Aorta (tissue), 5 donors: ENCODE measurements around the gene PTPRH. TPM values are rescaled to one million over a fixed set of nuclear protein-coding genes. Genes with fewer than 3 reads are reported as not detected.

Experiments
- ATAC-seq: fragments of 200-7000 bp; cut with Tn5 transposase; one replicate; pipeline ENCODE4 v1.9.1; 2022; ENCODE audit warnings: moderate library complexity; ENCODE audit not compliant: low FRiP score
- DNase-seq, 2 donors: peaks; one replicate each; pipeline ENCODE4 v3.0.0-alpha.2; 2020
- H3K27ac ChIP-seq, 2 donors: one replicate each; pipeline ENCODE4 v1.5.1; 2013; ENCODE audit warnings: low read length in 2 of 2, mild to moderate bottlenecking in 2 of 2, moderate library complexity in 2 of 2, control low read depth in 1 of 2, inconsistent platforms in 1 of 2, low read depth in 1 of 2
- H3K27me3 ChIP-seq, 2 donors: one replicate each; pipeline ENCODE4 v1.6.1; 2013; ENCODE audit warnings: control low read depth in 1 of 2, low read length in 1 of 2, mild to moderate bottlenecking in 1 of 2, moderate library complexity in 1 of 2; ENCODE audit not compliant: insufficient read depth in 2 of 2, control insufficient read depth in 1 of 2
- H3K36me3 ChIP-seq, 2 donors: one replicate each; pipeline ENCODE4 v1.6.1; 2013; ENCODE audit warnings: control low read depth in 1 of 2, low read length in 1 of 2, mild to moderate bottlenecking in 1 of 2; ENCODE audit not compliant: insufficient read depth in 2 of 2, control insufficient read depth in 1 of 2
- H3K4me1 ChIP-seq, 2 donors: one replicate each; pipeline ENCODE4 v1.6.1; 2013; ENCODE audit warnings: low read length in 2 of 2, control low read depth in 1 of 2, mild to moderate bottlenecking in 1 of 2, moderate library complexity in 1 of 2; ENCODE audit not compliant: insufficient read depth in 2 of 2, control insufficient read depth in 1 of 2
- H3K4me3 ChIP-seq, 2 donors: one replicate each; pipeline ENCODE4 v1.5.1; 2013; ENCODE audit warnings: low read length in 2 of 2, control low read depth in 1 of 2, mild to moderate bottlenecking in 1 of 2
- H3K9me3 ChIP-seq: one replicate; pipeline ENCODE4 v1.6.1; 2013; ENCODE audit warnings: mild to moderate bottlenecking, low read length; ENCODE audit not compliant: control insufficient read depth
- WGBS, 2 donors: extraction: QIAGEN DNeasy Blood & Tissue Kit; methylation state at CpG; one replicate each; pipeline ENCODE4 v1.1.7; 2013; 5-methylcytosine and 5-hydroxymethylcytosine counted together
- intact Hi-C, 2 donors: fragments of 100-400 bp; cut with DNase I; formaldehyde crosslinking; loops; one replicate each; pipeline versions ENCODE4 v1.14.2 to v1.15.0; 2022
- microRNA-seq, 2 donors: library from miRNA; unstranded; fragments of <30 nt; microRNA quantifications; one replicate each; pipeline ENCODE4 v1.2.0, GENCODE V29; 2020
- polyA plus RNA-seq, 2 donors: library from polyadenylated mRNA; stranded (reverse); fragments of 200-250 nt; gene quantifications; one replicate each; pipeline ENCODE4 v1.2.3, GENCODE V29; 2013
- total RNA-seq, 2 donors: library from RNA; stranded (reverse); fragmentation: NEBNext Ultra II Directional; extraction: Animal tissue kit (Norgen Biotek cat#: 25700); gene quantifications; one replicate each; pipeline ENCODE4 v1.2.1, GENCODE V29; 2021
- donor health status: healthy with polysubstance abuse.
- donor health status: Bipolar disorder and iron deficiency.
- donor health status: DM: no; HTN: no; CAD: no.
- donor health status: DM: no; HTN: no; CAD: no.
- donor health status: DM: yes; HTN: yes; CAD: no.

The PTPRH gene
- total and polyA plus RNA-seq, 4 donors: 0.03 to 7.5 (median 1.1) TPM

DNA sequence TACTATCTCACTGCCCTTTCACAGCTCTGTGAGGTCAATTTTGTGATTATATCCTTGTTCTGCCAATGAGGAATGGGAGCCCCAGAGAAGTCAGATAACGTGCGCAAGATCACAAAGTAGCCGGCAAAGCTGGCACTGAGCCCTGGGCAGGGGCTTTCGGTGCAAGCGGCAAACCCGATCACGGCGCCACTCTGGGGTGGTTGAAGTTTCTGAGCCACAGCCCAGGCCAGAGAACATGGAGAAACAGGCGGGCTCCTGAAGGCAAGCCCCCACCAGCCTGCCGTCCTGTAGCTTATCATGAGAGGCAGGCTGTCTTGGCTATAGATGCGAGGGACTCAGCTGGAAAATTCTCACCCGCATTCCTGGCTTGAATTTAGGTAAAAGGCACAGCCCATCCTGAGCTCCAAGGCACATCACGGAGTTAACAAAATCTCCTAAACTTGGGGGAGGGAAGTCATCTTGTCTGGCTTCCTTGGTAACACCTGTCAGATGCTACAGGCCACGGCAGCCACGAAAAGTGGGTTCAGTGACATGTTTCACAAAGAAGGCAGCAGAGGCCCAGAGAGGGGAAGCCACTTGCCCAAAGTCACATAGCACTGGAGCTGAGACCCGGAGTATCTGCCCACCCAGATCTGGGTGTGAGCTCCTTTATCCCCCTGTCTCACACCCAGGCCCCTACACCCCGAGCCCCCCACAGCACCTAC lies 72.8 kb downstream of the PTPRH start:
- no peaks in the 10 kb centered on the region for H3K36me3 ChIP-seq
- no peaks in the 10 kb centered on the region for H3K27me3 ChIP-seq
- H3K9me3 ChIP-seq: no peaks in the 10 kb centered on the region
- no peak for DNase-seq
- WGBS, 2 donors: 69 to 76% methylated on average over 17 of the region's 17 CpGs
- H3K4me1 ChIP-seq: no peaks in the 10 kb centered on the region
- intact Hi-C loops: no loop called here
- no peak for ATAC-seq
- H3K27ac ChIP-seq: no peak overlapping the region
- H3K4me3 ChIP-seq: no peak overlapping the region

DNA sequence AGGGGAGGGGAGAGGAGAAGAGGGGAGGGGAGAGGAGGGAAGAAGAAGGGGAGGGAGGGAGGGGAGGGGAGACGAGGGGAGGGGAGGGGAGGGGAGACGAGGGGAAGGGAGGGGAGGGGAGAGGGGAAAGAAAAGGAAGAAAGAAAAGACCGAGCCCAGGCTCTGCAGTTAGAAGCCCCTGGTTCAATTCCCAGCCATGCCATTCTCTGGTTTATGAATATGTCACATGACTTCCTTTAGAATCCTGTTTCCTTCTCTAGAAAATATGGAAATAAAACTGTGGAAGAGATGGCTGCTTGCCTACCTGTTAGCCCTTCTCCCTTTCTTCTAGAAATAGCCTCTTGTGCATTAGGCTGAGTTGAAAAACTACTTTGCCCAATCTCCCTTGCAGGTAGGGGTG lies 74.6 kb downstream of the PTPRH start:
- Histone ChIP-seq H3K9me3 (no peaks in the 10 kb centered on the region), H3K27me3 (no peaks in the 10 kb centered on the region), H3K4me3 (no peak overlapping the region), H3K4me1 (no peaks in the 10 kb centered on the region), H3K27ac (no peak overlapping the region), H3K36me3 (no peaks in the 10 kb centered on the region)
- intact Hi-C loops: no loop called here
- ATAC-seq: no peak
- DNase-seq: no peak
- WGBS, 2 donors: 22 to 23% methylated on average over 1 to 2 of the region's 3 CpGs

- ATAC-seq: no peak
- H3K9me3 ChIP-seq: no peaks in the 10 kb centered on the region
- intact Hi-C loops: no loop called here
- H3K4me1 ChIP-seq: no peaks in the 10 kb centered on the region
- DNase-seq: peak in 1 of 2 donors; percentile 52
- no peaks in the 10 kb centered on the region for H3K36me3 ChIP-seq
- 67 to 72% methylated on average over 19 to 25 of the region's 25 CpGs for WGBS, 2 donors
- H3K4me3 ChIP-seq: no peak overlapping the region
- no peak overlapping the region for H3K27ac ChIP-seq
- no peaks in the 10 kb centered on the region for H3K27me3 ChIP-seq
These were observed 75.5 kb downstream of the PTPRH start for GRCh38 chr19:55133639-55134444.

- no peak overlapping the region for H3K4me3 ChIP-seq
- ATAC-seq (no peak), DNase-seq (no peak)
- H3K9me3 ChIP-seq: no peaks in the 10 kb centered on the region
- H3K27ac ChIP-seq: no peak overlapping the region
- H3K27me3 ChIP-seq: no peaks in the 10 kb centered on the region
- no peaks in the 10 kb centered on the region for H3K36me3 ChIP-seq
- 49 to 65% methylated on average over 14 of the region's 14 CpGs for WGBS, 2 donors
- intact Hi-C loops: no loop called here
- H3K4me1 ChIP-seq: no peaks in the 10 kb centered on the region
These were observed 76.7 kb downstream of the PTPRH start for GRCh38 chr19:55132453-55133129.

DNA sequence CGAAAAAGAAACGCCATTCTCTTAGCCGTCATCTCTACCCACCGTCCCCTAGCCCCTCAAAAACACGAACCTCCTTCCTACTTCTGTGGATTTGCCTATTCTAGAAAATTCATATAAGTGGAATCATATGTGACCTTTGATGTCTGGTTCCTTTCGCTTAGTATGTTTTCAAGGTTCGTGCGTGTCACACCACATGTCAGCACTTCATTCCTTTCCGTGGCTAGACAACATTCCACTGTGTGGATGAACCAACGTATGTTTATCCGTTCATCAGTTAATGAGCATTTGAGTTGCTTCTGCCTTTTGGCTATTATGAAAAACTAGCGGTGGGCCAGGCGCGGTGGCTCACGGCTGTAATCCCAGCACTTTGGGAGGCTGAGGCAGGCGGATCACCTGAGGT lies 77.9 kb downstream of the PTPRH start:
- Histone ChIP-seq H3K4me3 (no peak overlapping the region), H3K27ac (no peak overlapping the region), H3K27me3 (no peaks in the 10 kb centered on the region), H3K4me1 (no peaks in the 10 kb centered on the region), H3K36me3 (no peaks in the 10 kb centered on the region), H3K9me3 (no peaks in the 10 kb centered on the region)
- ATAC-seq (no peak), DNase-seq (peak in 1 of 2 donors; percentile 34)
- intact Hi-C loops: no loop called here
- WGBS, 2 donors: 58 to 76% methylated on average over 16 of the region's 16 CpGs

Small RNA genes within 50 kb of the gene (microRNA-seq; reads per million reads assigned to microRNA genes)
- 0.99 to 3.0 reads per million in 2 donors for gene MIR6802
- 3.0 to 13.7 reads per million in 2 donors for gene MIR6803
- 0 to 0.60 reads per million in 2 donors for gene MIR6804

Other genes starting within 250 kb of the PTPRH start
- 1 to 10 TPM in 1 of 2 donors, under 1 TPM in 1; 0.55 to 2.3 TPM for gene NLRP2, start 243.1 kb downstream of the PTPRH start, total RNA-seq
- gene NLRP2, start 243.1 kb downstream of the PTPRH start, polyA plus RNA-seq: 1 to 10 TPM in 1 of 2 donors, under 1 TPM in 1; 0.08 to 5.1 TPM
- under 1 TPM; 0.27 to 0.84 TPM for gene GP6, start 171.2 kb downstream of the PTPRH start, total RNA-seq
- gene GP6, start 171.2 kb downstream of the PTPRH start, polyA plus RNA-seq: under 1 TPM in 1 of 2 donors, not detected in 1; 0.08 TPM
- 10 to 100 TPM in 1 of 2 donors, 1 to 10 TPM in 1; 8.9 to 14.4 TPM for gene RDH13, start 146.4 kb downstream of the PTPRH start, total RNA-seq
- 10 to 100 TPM in 1 of 2 donors, 1 to 10 TPM in 1; 3.4 to 12.4 TPM for gene RDH13, start 146.4 kb downstream of the PTPRH start, polyA plus RNA-seq
- 1 to 10 TPM in 1 of 2 donors, under 1 TPM in 1; 0.81 to 4.1 TPM for gene EPS8L1, start 133.6 kb downstream of the PTPRH start, total RNA-seq
- 10 to 100 TPM in 1 of 2 donors, under 1 TPM in 1; 0.38 to 10.8 TPM for gene EPS8L1, start 133.6 kb downstream of the PTPRH start, polyA plus RNA-seq
- 100 to 1,000 TPM; 134 to 218 TPM for gene PPP1R12C, start 91.9 kb downstream of the PTPRH start, total RNA-seq
- 100 to 1,000 TPM; 104 to 432 TPM for gene PPP1R12C, start 91.9 kb downstream of the PTPRH start, polyA plus RNA-seq
- gene TNNT1, start 60.3 kb downstream of the PTPRH start, total RNA-seq: 1 to 10 TPM in 1 of 2 donors, not detected in 1; 1.3 TPM
- gene TNNT1, start 60.3 kb downstream of the PTPRH start, polyA plus RNA-seq: 1 to 10 TPM; 1.4 to 2.0 TPM
- not detected for gene TNNI3, start 51.8 kb downstream of the PTPRH start, total RNA-seq
- gene TNNI3, start 51.8 kb downstream of the PTPRH start, polyA plus RNA-seq: 10 to 100 TPM in 1 of 2 donors, under 1 TPM in 1; 0.51 to 14.1 TPM
- gene DNAAF3, start 42.9 kb downstream of the PTPRH start, total RNA-seq: not detected
- gene DNAAF3, start 42.9 kb downstream of the PTPRH start, polyA plus RNA-seq: under 1 TPM; 0.38 to 0.87 TPM
- not detected for gene SYT5, start 29.2 kb downstream of the PTPRH start, total RNA-seq
- gene SYT5, start 29.2 kb downstream of the PTPRH start, polyA plus RNA-seq: not detected
- 1 to 10 TPM; 2.0 to 3.6 TPM for gene TMEM86B, start 19.3 kb upstream of the PTPRH start, total RNA-seq
- 10 to 100 TPM in 1 of 2 donors, 1 to 10 TPM in 1; 2.9 to 10.9 TPM for gene TMEM86B, start 19.3 kb upstream of the PTPRH start, polyA plus RNA-seq
- 10 to 100 TPM; 47.9 to 55.4 TPM for gene PPP6R1, start 49.5 kb upstream of the PTPRH start, total RNA-seq
- 10 to 100 TPM; 15.2 to 25.3 TPM for gene PPP6R1, start 49.5 kb upstream of the PTPRH start, polyA plus RNA-seq
- gene HSPBP1, start 70.6 kb upstream of the PTPRH start, total RNA-seq: 10 to 100 TPM; 14.1 to 16.3 TPM
- gene HSPBP1, start 70.6 kb upstream of the PTPRH start, polyA plus RNA-seq: 10 to 100 TPM; 14.7 to 25.3 TPM
- gene BRSK1, start 74.5 kb upstream of the PTPRH start, total RNA-seq: 10 to 100 TPM; 14.2 to 18.5 TPM
- 10 to 100 TPM in 1 of 2 donors, 1 to 10 TPM in 1; 4.8 to 25.1 TPM for gene BRSK1, start 74.5 kb upstream of the PTPRH start, polyA plus RNA-seq
- gene TMEM150B, start 115.8 kb upstream of the PTPRH start, total RNA-seq: 1 to 10 TPM; 2.9 to 9.6 TPM
- gene TMEM150B, start 115.8 kb upstream of the PTPRH start, polyA plus RNA-seq: 1 to 10 TPM in 1 of 2 donors, under 1 TPM in 1; 0.72 to 5.5 TPM
- gene KMT5C, start 130.4 kb upstream of the PTPRH start, total RNA-seq: 10 to 100 TPM in 1 of 2 donors, 1 to 10 TPM in 1; 4.5 to 12.8 TPM
- 10 to 100 TPM in 1 of 2 donors, 1 to 10 TPM in 1; 3.4 to 13.2 TPM for gene KMT5C, start 130.4 kb upstream of the PTPRH start, polyA plus RNA-seq
- under 1 TPM; 0.19 to 0.99 TPM for gene COX6B2, start 145.2 kb upstream of the PTPRH start, total RNA-seq
- not detected for gene COX6B2, start 145.2 kb upstream of the PTPRH start, polyA plus RNA-seq
- gene GARIN5B, start 153.8 kb upstream of the PTPRH start, total RNA-seq: not detected
- not detected for gene GARIN5B, start 153.8 kb upstream of the PTPRH start, polyA plus RNA-seq
- gene IL11, start 161.0 kb upstream of the PTPRH start, total RNA-seq: under 1 TPM; 0.23 to 0.27 TPM
- gene IL11, start 161.0 kb upstream of the PTPRH start, polyA plus RNA-seq: 1 to 10 TPM in 1 of 2 donors, not detected in 1; 2.1 TPM
- gene TMEM190, start 167.3 kb upstream of the PTPRH start, total RNA-seq: not detected
- gene TMEM190, start 167.3 kb upstream of the PTPRH start, polyA plus RNA-seq: not detected
- 1 to 10 TPM in 1 of 2 donors, under 1 TPM in 1; 0.94 to 2.4 TPM for gene TMEM238, start 174.8 kb upstream of the PTPRH start, total RNA-seq
- not detected for gene TMEM238, start 174.8 kb upstream of the PTPRH start, polyA plus RNA-seq
- 1,000 to 10,000 TPM in 1 of 2 donors, 100 to 1,000 TPM in 1; 841 to 1,022 TPM for gene RPL28, start 176.4 kb upstream of the PTPRH start, total RNA-seq
- gene RPL28, start 176.4 kb upstream of the PTPRH start, polyA plus RNA-seq: 1,000 to 10,000 TPM; 1,298 to 1,335 TPM
- 10 to 100 TPM; 13.2 to 26.8 TPM for gene UBE2S, start 198.3 kb upstream of the PTPRH start, total RNA-seq
- 1 to 10 TPM; 7.0 to 8.4 TPM for gene UBE2S, start 198.3 kb upstream of the PTPRH start, polyA plus RNA-seq
- not detected for gene SHISA7, start 233.8 kb upstream of the PTPRH start, total RNA-seq
- gene SHISA7, start 233.8 kb upstream of the PTPRH start, polyA plus RNA-seq: under 1 TPM in 1 of 2 donors, not detected in 1; 0.05 TPM